Keratinocyte (primary cell): ENCODE data around the gene ATXN10.

Experiments
- CTCF ChIP-seq, 3 experiments: IDR thresholded peaks in 1 of 3; conservative IDR thresholded peaks in 1 of 3; optimal IDR thresholded peaks in 1 of 3; 2 replicates in 2 of 3; 3 replicates in 1 of 3; pipeline versions ENCODE3 to v1.5.1; 2011; ENCODE audit warnings: low read length in 3 of 3, mild to moderate bottlenecking in 3 of 3, moderate library complexity in 2 of 3, control low read depth in 1 of 3, inconsistent platforms in 1 of 3; ENCODE audit not compliant: insufficient read depth in 2 of 3; ENCODE audit errors: extremely low read depth in 1 of 3
- EZH2 ChIP-seq: IDR thresholded peaks from one replicate; pipeline ENCODE4 v1.6.1; 2012; ENCODE audit warnings: inconsistent platforms, mild to moderate bottlenecking, low read length, moderate library complexity

GRCh38 chr22:45657701-45658100 is 13.9 kb upstream of the ATXN10 start:
- TF ChIP-seq EZH2 (no peak), CTCF (optimal IDR thresholded peaks at IDR 0.05 in 1 of 3, IDR thresholded peaks at IDR 0.05 in 1 of 3, conservative IDR thresholded peaks at IDR 0.05 in 1 of 3; ENCODE audit: extremely low read depth in 1 of 3, insufficient read depth in 2 of 3, low read length in 3 of 3) (no peak)
